Transverse colon (tissue), 4 donors: Measurements from ENCODE around the gene FOXR1. TPM values are rescaled to one million over a fixed set of nuclear protein-coding genes. Genes with fewer than 3 reads are reported as not detected.

Experiments
- DNase-seq: peaks from one replicate; pipeline ENCODE4 v3.0.0-alpha.2; 2019
- H3K27ac ChIP-seq, 4 donors: fragments of 200-600 bp; sonication (generic); 2 replicates each; pipeline ENCODE4 v1.5.1; 2016 to 2018; ENCODE audit warnings: inconsistent platforms in 4 of 4
- H3K27me3 ChIP-seq: fragments of 200-600 bp; sonication (generic); 2 replicates; pipeline ENCODE4 v1.5.1; 2017; ENCODE audit warnings: inconsistent platforms
- H3K36me3 ChIP-seq, 4 donors: fragments of 200-600 bp; sonication (generic); 2 replicates each; pipeline ENCODE4 v1.5.1; 2017 to 2019; ENCODE audit warnings: inconsistent platforms in 4 of 4
- H3K4me1 ChIP-seq, 4 donors: fragments of 200-600 bp; sonication (generic); 2 replicates each; pipeline ENCODE4 v1.5.1; 2017 to 2020; ENCODE audit warnings: inconsistent platforms in 4 of 4
- H3K4me3 ChIP-seq, 4 donors: fragments of 200-600 bp; sonication (generic); 1 replicate in 1 of 4; 2 replicates in 3 of 4; pipeline versions ENCODE4 v1.5.1 to v1.6.1; 2017 to 2019; ENCODE audit warnings: inconsistent platforms in 4 of 4
- H3K9me3 ChIP-seq, 2 donors: fragments of 200-600 bp; sonication (generic); 2 replicates each; pipeline ENCODE4 v1.5.1; 2017 to 2019; ENCODE audit warnings: inconsistent platforms in 2 of 2
- EP300 ChIP-seq: sonication (generic); formaldehyde crosslinking; IDR thresholded peaks from one replicate; pipeline ENCODE4 v1.6.1; 2017; ENCODE audit warnings: antibody characterized with exemption, low read depth
- POLR2A ChIP-seq: fragments of 450-650 bp; IDR thresholded peaks from one replicate; pipeline ENCODE4 v1.6.1; 2016; ENCODE audit warnings: antibody characterized with exemption, mild to moderate bottlenecking, moderate library complexity
- POLR2AphosphoS5 ChIP-seq, 3 donors: sonication (generic); formaldehyde crosslinking; IDR thresholded peaks; one replicate each; pipeline ENCODE4 v1.6.1; 2016; ENCODE audit warnings: antibody characterized with exemption in 3 of 3
- WGBS, 2 donors: methylation state at CpG; one replicate each; pipeline ENCODE4 v1.1.5; 2018; ENCODE audit warnings: low coverage in 1 of 2; 5-methylcytosine and 5-hydroxymethylcytosine counted together
- in situ Hi-C, 4 donors: fragments of 200-750 bp; cut with MboI; loops; one replicate each; pipeline versions ENCODE4 v1.15.0 to v1.15.1; 2017; ENCODE audit warnings: low sequenced_read_pairs in 3 of 4, low pct_ligation_motif_present in 1 of 4, low pct_unique_long_range_greater_than_20kb in 1 of 4
- intact Hi-C: fragments of 100-400 bp; cut with DNase I; formaldehyde crosslinking; loops from one replicate; pipeline ENCODE4 v1.15.1; 2023; ENCODE audit warnings: low total_unique reads
- total RNA-seq, 4 donors: library from RNA; depleted of rRNA; stranded (reverse); fragments of >200 nt; gene quantifications; one replicate each; pipeline ENCODE4 v1.1.0, GENCODE V29; 2016
- TF ChIP-seq, protein P1 (sequence below), 5 experiments: fragments of 200-600 bp in 3 of 5; fragments of 450-650 bp in 2 of 5; sonication (generic) in 3 of 5; IDR thresholded peaks; 1 replicate in 2 of 5; 2 replicates in 3 of 5; pipeline ENCODE4 v1.5.1; 2016 to 2017; ENCODE audit warnings: antibody characterized with exemption in 5 of 5, inconsistent platforms in 3 of 5, mild to moderate bottlenecking in 2 of 5, moderate library complexity in 1 of 5

The FOXR1 gene
- total RNA-seq, 4 donors from 2014 or later: not detected

DNA sequence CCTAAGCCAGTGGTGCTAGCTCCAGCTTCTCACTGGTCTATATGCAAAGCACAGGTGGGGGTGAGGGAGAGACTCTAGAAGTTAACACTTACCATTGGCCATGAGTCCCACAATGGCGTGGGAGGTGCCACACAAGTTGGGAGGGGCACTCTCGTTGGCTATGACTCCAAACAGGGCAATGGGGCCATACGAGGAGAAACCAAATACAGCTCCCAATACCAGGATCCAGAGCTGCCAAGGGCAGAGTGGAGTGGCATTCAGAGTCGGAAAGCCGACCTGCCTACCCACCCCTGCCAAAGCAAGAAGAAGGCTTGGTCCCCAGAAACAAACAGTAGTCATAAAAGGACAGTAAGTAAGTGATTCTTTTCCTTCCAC is 53.5 kb downstream of the FOXR1 start:
- DNase-seq: no peak
- intact Hi-C loops (no loop called here), in situ Hi-C loops (no loop called here)
- no peaks in the 10 kb centered on the region for H3K9me3 ChIP-seq
- H3K36me3 ChIP-seq: peaks cover 0 to 10% (median 2%) of the 10 kb centered on the region in 4 donors
- 75 to 80% methylated on average over 1 to 5 of the region's 5 CpGs for WGBS, 2 donors
- H3K4me3 ChIP-seq: no peak overlapping the region
- no peaks in the 10 kb centered on the region for H3K27me3 ChIP-seq
- peaks cover 19 to 76% (median 57%) of the 10 kb centered on the region in 4 donors for H3K4me1 ChIP-seq
- no peak overlapping the region for H3K27ac ChIP-seq
- TF ChIP-seq EP300 (no peak), POLR2AphosphoS5 (IDR thresholded peaks at IDR 0.05) (no peak), POLR2A (no peak)
- TF ChIP-seq, protein P1, sequence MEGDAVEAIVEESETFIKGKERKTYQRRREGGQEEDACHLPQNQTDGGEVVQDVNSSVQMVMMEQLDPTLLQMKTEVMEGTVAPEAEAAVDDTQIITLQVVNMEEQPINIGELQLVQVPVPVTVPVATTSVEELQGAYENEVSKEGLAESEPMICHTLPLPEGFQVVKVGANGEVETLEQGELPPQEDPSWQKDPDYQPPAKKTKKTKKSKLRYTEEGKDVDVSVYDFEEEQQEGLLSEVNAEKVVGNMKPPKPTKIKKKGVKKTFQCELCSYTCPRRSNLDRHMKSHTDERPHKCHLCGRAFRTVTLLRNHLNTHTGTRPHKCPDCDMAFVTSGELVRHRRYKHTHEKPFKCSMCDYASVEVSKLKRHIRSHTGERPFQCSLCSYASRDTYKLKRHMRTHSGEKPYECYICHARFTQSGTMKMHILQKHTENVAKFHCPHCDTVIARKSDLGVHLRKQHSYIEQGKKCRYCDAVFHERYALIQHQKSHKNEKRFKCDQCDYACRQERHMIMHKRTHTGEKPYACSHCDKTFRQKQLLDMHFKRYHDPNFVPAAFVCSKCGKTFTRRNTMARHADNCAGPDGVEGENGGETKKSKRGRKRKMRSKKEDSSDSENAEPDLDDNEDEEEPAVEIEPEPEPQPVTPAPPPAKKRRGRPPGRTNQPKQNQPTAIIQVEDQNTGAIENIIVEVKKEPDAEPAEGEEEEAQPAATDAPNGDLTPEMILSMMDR (IDR thresholded peaks at IDR 0.05): no peak

DNA sequence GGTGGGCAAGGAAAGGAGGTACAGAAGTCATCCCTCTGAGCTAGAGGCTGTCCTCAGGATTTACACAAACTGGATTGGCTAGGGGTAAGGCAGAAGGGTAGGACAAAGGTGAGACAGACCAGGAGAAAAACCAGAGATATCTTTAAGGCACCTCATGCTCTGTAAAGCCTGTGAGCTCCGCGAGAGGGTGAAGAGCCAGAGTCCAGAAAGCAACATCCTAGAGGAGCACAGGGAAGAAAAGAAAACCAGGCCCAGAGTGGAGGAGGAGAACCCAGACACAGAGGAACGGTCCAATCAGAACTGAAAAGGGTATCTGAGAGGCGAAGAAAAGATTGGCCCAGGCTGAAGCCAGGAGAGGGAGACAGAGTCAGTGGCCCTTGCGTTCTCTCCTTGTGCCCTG is 54.0 kb downstream of the FOXR1 start:
- Histone ChIP-seq H3K27me3 (no peaks in the 10 kb centered on the region), H3K36me3 (peaks cover 0 to 10% (median 2%) of the 10 kb centered on the region in 4 donors), H3K9me3 (no peaks in the 10 kb centered on the region), H3K27ac (no peak overlapping the region), H3K4me1 (peaks cover 16 to 72% (median 53%) of the 10 kb centered on the region in 4 donors), H3K4me3 (no peak overlapping the region)
- in situ Hi-C loops: no loop called here
- 83 to 85% methylated on average over 3 to 5 of the region's 5 CpGs for WGBS, 2 donors
- DNase-seq: no peak
- no peak for TF ChIP-seq POLR2AphosphoS5 (IDR thresholded peaks at IDR 0.05)
- TF ChIP-seq POLR2A: no peak
- TF ChIP-seq, protein P1 (IDR thresholded peaks at IDR 0.05): no peak
- no peak for TF ChIP-seq EP300
- intact Hi-C loops: no loop called here

DNA sequence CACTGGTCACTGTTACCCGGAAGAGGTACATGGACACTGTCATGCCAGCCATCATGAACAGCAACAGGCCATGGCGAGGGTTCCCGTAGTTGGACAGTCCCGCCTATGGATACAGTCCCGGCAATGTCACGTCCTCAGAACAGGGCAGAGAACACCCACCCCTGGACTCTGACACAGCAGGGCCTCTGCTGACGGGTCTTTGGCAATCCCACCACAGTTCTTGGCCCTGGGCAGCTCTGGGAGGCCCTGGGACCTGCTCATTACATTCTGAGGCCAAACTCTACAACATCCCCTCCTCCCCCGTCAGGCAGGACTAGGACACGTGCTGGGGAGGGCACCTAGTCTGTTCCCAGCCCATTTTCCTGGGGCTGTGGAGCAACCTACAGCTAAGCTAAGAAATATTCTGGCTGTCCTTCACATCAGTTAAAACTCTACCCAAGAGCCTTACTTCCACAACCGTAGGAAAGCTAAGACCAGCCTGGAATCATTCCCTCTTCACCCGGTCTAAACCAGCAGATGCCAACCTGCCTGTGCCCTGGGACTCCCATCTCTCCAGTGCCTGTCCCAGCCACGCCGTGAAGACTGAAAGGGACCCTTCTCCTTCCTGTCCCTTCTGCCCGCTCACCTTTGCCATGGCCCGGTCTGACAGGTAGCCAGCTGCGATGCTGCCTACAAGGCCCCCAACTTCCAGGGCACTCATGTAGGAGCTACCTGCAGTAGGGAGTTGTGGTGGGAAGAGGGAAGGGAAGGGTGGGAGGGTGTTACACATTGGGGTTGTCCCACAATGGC is 54.6 kb downstream of the FOXR1 start:
- Histone ChIP-seq H3K4me1 (peaks cover 10 to 69% (median 47%) of the 10 kb centered on the region in 4 donors), H3K27ac (no peak overlapping the region), H3K27me3 (no peaks in the 10 kb centered on the region), H3K36me3 (peaks cover 0 to 10% (median 2%) of the 10 kb centered on the region in 4 donors), H3K4me3 (no peak overlapping the region), H3K9me3 (no peaks in the 10 kb centered on the region)
- DNase-seq: no peak
- in situ Hi-C loops (no loop called here), intact Hi-C loops (no loop called here)
- WGBS, 2 donors: 90% methylated on average over 8 to 16 of the region's 16 CpGs
- TF ChIP-seq POLR2AphosphoS5 (IDR thresholded peaks at IDR 0.05) (no peak), POLR2A (no peak), EP300 (no peak)
- TF ChIP-seq, protein P1 (IDR thresholded peaks at IDR 0.05): no peak

DNA sequence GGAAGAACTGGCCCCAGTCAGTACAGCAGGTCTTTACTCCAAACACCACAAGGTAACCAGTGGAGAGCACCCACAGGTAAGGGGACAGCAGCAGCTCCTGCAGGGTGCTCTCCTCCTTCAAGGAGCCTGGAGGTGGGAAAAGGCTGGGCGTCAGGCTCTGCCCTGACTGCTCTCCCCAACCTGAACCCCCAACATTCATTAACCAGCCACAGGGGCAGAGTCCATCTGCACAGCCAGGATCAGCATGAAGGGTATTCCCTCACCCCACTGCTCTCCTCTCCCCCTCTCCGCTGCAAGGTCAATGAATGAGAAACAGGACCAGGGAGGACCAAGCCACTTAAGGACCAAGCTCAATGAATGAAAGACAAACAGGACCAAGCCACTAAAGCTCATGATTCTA is 55.4 kb downstream of the FOXR1 start:
- Histone ChIP-seq H3K9me3 (no peaks in the 10 kb centered on the region), H3K27ac (no peak overlapping the region), H3K4me1 (peaks cover 7 to 63% (median 40%) of the 10 kb centered on the region in 4 donors), H3K4me3 (no peak overlapping the region), H3K36me3 (peaks cover 0 to 10% (median 2%) of the 10 kb centered on the region in 4 donors), H3K27me3 (no peaks in the 10 kb centered on the region)
- in situ Hi-C loops: no loop called here
- DNase-seq: no peak
- intact Hi-C loops: no loop called here
- TF ChIP-seq EP300: no peak
- TF ChIP-seq POLR2A: no peak
- TF ChIP-seq POLR2AphosphoS5 (IDR thresholded peaks at IDR 0.05): no peak
- TF ChIP-seq, protein P1 (IDR thresholded peaks at IDR 0.05): no peak
- 62% methylated on average over 2 of the region's 2 CpGs; no CpG with 5 or more reads in 1 of the 2 donors for WGBS, 2 donors
